Stimulated activated CD4-positive, alpha-beta T cell treated with anti-CD3 and anti-CD28 coated beads, TNF-alpha, amount 100 ng/mL, for 4 hours (primary cell): Measurements from ENCODE around the gene EFCAB12.
"Not testable (repeated sequence)": the region's sequence is repeated elsewhere in the genome, so short reads cannot be mapped to it uniquely, and the experiment has no call there.

ENCODE experiments used
- DNase-seq, 3 experiments: peaks; one replicate each; pipeline ENCODE4 v3.0.0-alpha.2; 2020; ENCODE audit warnings: low read depth in 3 of 3

Gene EFCAB12

GRCh38 chr3:129369711-129370110, 58.7 kb downstream of the EFCAB12 start:
- no peak for DNase-seq

GRCh38 chr3:129367821-129368220, 60.6 kb downstream of the EFCAB12 start:
- no peak for DNase-seq

- DNase-seq, result no peak
Measured at GRCh38 chr3:129366312-129366831, 62.1 kb downstream of the EFCAB12 start.

GRCh38 chr3:129365296-129366136, 62.9 kb downstream of the EFCAB12 start:
- DNase-seq, result no peak

- DNase-seq, result not testable (repeated sequence)
Measured at GRCh38 chr3:129364811-129365210, 63.6 kb downstream of the EFCAB12 start.

GRCh38 chr3:129363356-129363755, 65.1 kb downstream of the EFCAB12 start:
- DNase-seq, result not testable (repeated sequence)

- no peak for DNase-seq
Measured at GRCh38 chr3:129360705-129361460, 67.6 kb downstream of the EFCAB12 start.

- no peak for DNase-seq
Measured at GRCh38 chr3:129360171-129360611, 68.2 kb downstream of the EFCAB12 start.

- DNase-seq, result no peak
Measured at GRCh38 chr3:129358772-129359371, 69.6 kb downstream of the EFCAB12 start.

- no peak for DNase-seq
Measured at GRCh38 chr3:129358177-129358771, 70.2 kb downstream of the EFCAB12 start.

GRCh38 chr3:129357616-129358015, 70.8 kb downstream of the EFCAB12 start:
- no peak for DNase-seq

GRCh38 chr3:129356756-129357425, 71.5 kb downstream of the EFCAB12 start:
- no peak for DNase-seq

- no peak for DNase-seq
Measured at GRCh38 chr3:129353589-129353941, 74.9 kb downstream of the EFCAB12 start.

- DNase-seq, result no peak
Measured at GRCh38 chr3:129352650-129353588, 75.5 kb downstream of the EFCAB12 start.

GRCh38 chr3:129352045-129352444, 76.4 kb downstream of the EFCAB12 start:
- no peak for DNase-seq
